HG02571 (cell line): Measurements from ENCODE around the gene EXOC3L2.

ENCODE experiments used
- ATAC-seq: cut with Tn5 transposase; IDR thresholded peaks from one replicate; pipeline ENCODE4 v1.9.1; 2021; ENCODE audit warnings: mild to moderate bottlenecking, moderate library complexity; ENCODE audit not compliant: unreplicated experiment

The EXOC3L2 gene

GRCh38 chr19:45182758-45183157 lies 62.4 kb downstream of the EXOC3L2 start:
- no peak for ATAC-seq

- ATAC-seq = no peak
Observed at GRCh38 chr19:45180936-45181335, 64.3 kb downstream of the EXOC3L2 start.

GRCh38 chr19:45179892-45180370 lies 65.3 kb downstream of the EXOC3L2 start:
- ATAC-seq = no peak

GRCh38 chr19:45179072-45179891 lies 65.9 kb downstream of the EXOC3L2 start:
- ATAC-seq = no peak

GRCh38 chr19:45178262-45179071 lies 66.7 kb downstream of the EXOC3L2 start, which contains the start of gene BLOC1S3:
Gene BLOC1S3, plus strand, starts transcription at chr19:45178784. Its CDS starts 513 bp downstream, at chr19:45179297.
- ATAC-seq = peak; percentile 83

GRCh38 chr19:45177817-45178261 lies 67.4 kb downstream of the EXOC3L2 start, which contains the start of gene TRAPPC6A:
Gene TRAPPC6A, minus strand, starts transcription at chr19:45178237. Its CDS starts 19 bp downstream, at chr19:45178218.
- peak; percentile 2 for ATAC-seq

- ATAC-seq = no peak
Observed at GRCh38 chr19:45175515-45176345, 69.5 kb downstream of the EXOC3L2 start.

- no peak for ATAC-seq
Observed at GRCh38 chr19:45173816-45174215, 71.4 kb downstream of the EXOC3L2 start.

- ATAC-seq = no peak
Observed at GRCh38 chr19:45172611-45173208, 72.5 kb downstream of the EXOC3L2 start.

- no peak for ATAC-seq
Observed at GRCh38 chr19:45172173-45172572, 73.0 kb downstream of the EXOC3L2 start.

- ATAC-seq = no peak
Observed at GRCh38 chr19:45171211-45171623, 74.0 kb downstream of the EXOC3L2 start.

GRCh38 chr19:45170146-45171106 lies 74.8 kb downstream of the EXOC3L2 start:
- no peak for ATAC-seq

- ATAC-seq = no peak
Observed at GRCh38 chr19:45169602-45170001, 75.6 kb downstream of the EXOC3L2 start.

- no peak for ATAC-seq
Observed at GRCh38 chr19:45168767-45169351, 76.3 kb downstream of the EXOC3L2 start.

GRCh38 chr19:45166723-45167252 lies 78.4 kb downstream of the EXOC3L2 start:
- no peak for ATAC-seq

- ATAC-seq = peak; percentile 60
Observed at GRCh38 chr19:45164577-45165335, 80.5 kb downstream of the EXOC3L2 start.

GRCh38 chr19:45163751-45164460 lies 81.3 kb downstream of the EXOC3L2 start:
- ATAC-seq = no peak
